Measurements from ENCODE around the gene ALDH4A1.

ALDH4A1 gene

GRCh38 chr1:18931730-18932129 lies 29.4 kb upstream of the ALDH4A1 start:
- H3K27ac Mint-ChIP-seq: peak overlapping the region; percentile 95
- no peaks in the 10 kb centered on the region for H3K9me3 Mint-ChIP-seq
- H3K4me1 Mint-ChIP-seq: peaks cover 88% of the 10 kb centered on the region
- H3K36me3 Mint-ChIP-seq: peaks cover 29% of the 10 kb centered on the region
- DNase-seq (ENCODE audit: low spot score in 2 of 2): no peak
- no peak for ATAC-seq
- H3K4me3 Mint-ChIP-seq: no peak overlapping the region

- no peak for DNase-seq (ENCODE audit: low spot score in 2 of 2)
- peak overlapping the region; percentile 95 for H3K27ac Mint-ChIP-seq
Observed at GRCh38 chr1:18929686-18930085, 27.3 kb upstream of the ALDH4A1 start.

GRCh38 chr1:18928985-18929384 lies 26.6 kb upstream of the ALDH4A1 start:
- Mint-ChIP-seq H3K9me3 (no peaks in the 10 kb centered on the region), H3K4me1 (peaks cover 90% of the 10 kb centered on the region), H3K4me3 (peak overlapping the region; percentile 86), H3K27ac (peak overlapping the region; percentile 95), H3K36me3 (peaks cover 24% of the 10 kb centered on the region)
- no peak for ATAC-seq
- no peak for DNase-seq (ENCODE audit: low spot score in 2 of 2)

More at GRCh38 chr1:18929686-18930085, 27.3 kb upstream of the ALDH4A1 start:
- Mint-ChIP-seq H3K4me1 (peaks cover 87% of the 10 kb centered on the region), H3K36me3 (peaks cover 27% of the 10 kb centered on the region), H3K4me3 (peak overlapping the region; percentile 86), H3K9me3 (no peaks in the 10 kb centered on the region)
- ATAC-seq: no peak

- H3K9me3 Mint-ChIP-seq: no peaks in the 10 kb centered on the region
- ATAC-seq (no peak), DNase-seq (ENCODE audit: low spot score in 2 of 2) (no peak)
- peak overlapping the region; percentile 86 for H3K4me3 Mint-ChIP-seq
- H3K27ac Mint-ChIP-seq: peak overlapping the region; percentile 95
- H3K4me1 Mint-ChIP-seq: peaks cover 95% of the 10 kb centered on the region
- peaks cover 28% of the 10 kb centered on the region for H3K36me3 Mint-ChIP-seq
Observed at GRCh38 chr1:18928406-18928805, 26.1 kb upstream of the ALDH4A1 start.

GRCh38 chr1:18927654-18928272 lies 25.4 kb upstream of the ALDH4A1 start:
- DNase-seq (ENCODE audit: low spot score in 2 of 2) (peak in 1 of 2 donors; percentile 73), ATAC-seq (peak; percentile 58)
- Mint-ChIP-seq H3K4me3 (peak overlapping the region; percentile 86), H3K27ac (peak overlapping the region; percentile 95), H3K4me1 (peaks cover 99% of the 10 kb centered on the region), H3K9me3 (no peaks in the 10 kb centered on the region), H3K36me3 (peaks cover 34% of the 10 kb centered on the region)

- DNase-seq (ENCODE audit: low spot score in 2 of 2) (no peak), ATAC-seq (peak; percentile 51)
- peaks cover 96% of the 10 kb centered on the region for H3K4me1 Mint-ChIP-seq
- peak overlapping the region; percentile 86 for H3K4me3 Mint-ChIP-seq
- H3K9me3 Mint-ChIP-seq: no peaks in the 10 kb centered on the region
- H3K36me3 Mint-ChIP-seq: peaks cover 34% of the 10 kb centered on the region
- H3K27ac Mint-ChIP-seq: peak overlapping the region; percentile 95
Observed at GRCh38 chr1:18927082-18927653, 24.8 kb upstream of the ALDH4A1 start.

- DNase-seq (ENCODE audit: low spot score in 2 of 2): peak; percentile 65 to 91
Observed at GRCh38 chr1:18926315-18927081, 24.1 kb upstream of the ALDH4A1 start.

GRCh38 chr1:18925279-18925678 lies 22.9 kb upstream of the ALDH4A1 start:
- H3K9me3 Mint-ChIP-seq: no peaks in the 10 kb centered on the region
- H3K36me3 Mint-ChIP-seq: peaks cover 37% of the 10 kb centered on the region
- H3K4me1 Mint-ChIP-seq: peaks cover 77% of the 10 kb centered on the region
- peak overlapping the region; percentile 86 for H3K4me3 Mint-ChIP-seq
- no peak for DNase-seq (ENCODE audit: low spot score in 2 of 2)
- no peak for ATAC-seq
- H3K27ac Mint-ChIP-seq: peak overlapping the region; percentile 77

More at GRCh38 chr1:18926315-18927081, 24.1 kb upstream of the ALDH4A1 start:
- peaks cover 34% of the 10 kb centered on the region for H3K36me3 Mint-ChIP-seq
- H3K9me3 Mint-ChIP-seq: no peaks in the 10 kb centered on the region
- H3K27ac Mint-ChIP-seq: peak overlapping the region; percentile 95
- H3K4me1 Mint-ChIP-seq: peaks cover 89% of the 10 kb centered on the region
- ATAC-seq: peak; percentile 94
- H3K4me3 Mint-ChIP-seq: peak overlapping the region; percentile 86

GRCh38 chr1:18924221-18924691 lies 21.9 kb upstream of the ALDH4A1 start:
- Mint-ChIP-seq H3K36me3 (peaks cover 46% of the 10 kb centered on the region), H3K27ac (peak overlapping the region; percentile 77), H3K4me3 (peak overlapping the region; percentile 86), H3K9me3 (no peaks in the 10 kb centered on the region), H3K4me1 (peaks cover 67% of the 10 kb centered on the region)
- no peak for ATAC-seq
- no peak for DNase-seq (ENCODE audit: low spot score in 2 of 2)

GRCh38 chr1:18923756-18924211 lies 21.4 kb upstream of the ALDH4A1 start:
- Mint-ChIP-seq H3K9me3 (no peaks in the 10 kb centered on the region), H3K27ac (peak overlapping the region; percentile 77), H3K36me3 (peaks cover 51% of the 10 kb centered on the region), H3K4me3 (peak overlapping the region; percentile 86), H3K4me1 (peaks cover 67% of the 10 kb centered on the region)
- ATAC-seq (no peak), DNase-seq (ENCODE audit: low spot score in 2 of 2) (no peak)

GRCh38 chr1:18922848-18923755 lies 20.7 kb upstream of the ALDH4A1 start:
- Mint-ChIP-seq H3K36me3 (peaks cover 58% of the 10 kb centered on the region), H3K27ac (peak overlapping the region; percentile 77), H3K9me3 (no peaks in the 10 kb centered on the region), H3K4me3 (peak overlapping the region; percentile 86), H3K4me1 (peaks cover 65% of the 10 kb centered on the region)
- ATAC-seq (no peak), DNase-seq (ENCODE audit: low spot score in 2 of 2) (no peak)

GRCh38 chr1:18922319-18922726 lies 20.0 kb upstream of the ALDH4A1 start:
- no peak overlapping the region for H3K4me3 Mint-ChIP-seq
- H3K36me3 Mint-ChIP-seq: peaks cover 58% of the 10 kb centered on the region
- DNase-seq (ENCODE audit: low spot score in 2 of 2) (no peak), ATAC-seq (no peak)
- peak overlapping the region; percentile 77 for H3K27ac Mint-ChIP-seq
- peaks cover 61% of the 10 kb centered on the region for H3K4me1 Mint-ChIP-seq
- no peaks in the 10 kb centered on the region for H3K9me3 Mint-ChIP-seq

GRCh38 chr1:18921516-18922251 lies 19.3 kb upstream of the ALDH4A1 start:
- Mint-ChIP-seq H3K4me3 (no peak overlapping the region), H3K4me1 (peaks cover 55% of the 10 kb centered on the region), H3K36me3 (peaks cover 58% of the 10 kb centered on the region), H3K9me3 (no peaks in the 10 kb centered on the region), H3K27ac (peak overlapping the region; percentile 20)
- DNase-seq (ENCODE audit: low spot score in 2 of 2): no peak
- ATAC-seq: no peak

- no peaks in the 10 kb centered on the region for H3K9me3 Mint-ChIP-seq
- DNase-seq (ENCODE audit: low spot score in 2 of 2) (no peak), ATAC-seq (no peak)
- peaks cover 61% of the 10 kb centered on the region for H3K36me3 Mint-ChIP-seq
- peaks cover 47% of the 10 kb centered on the region for H3K4me1 Mint-ChIP-seq
- H3K4me3 Mint-ChIP-seq: no peak overlapping the region
- H3K27ac Mint-ChIP-seq: no peak overlapping the region
Observed at GRCh38 chr1:18920931-18921330, 18.6 kb upstream of the ALDH4A1 start.
